NCI-H2029 treated with DMSO at 0.1 percent for 48 hours (cell line): Measurements from ENCODE around the gene ERFL.
A peak's percentile ranks its signal among the peaks of the same experiment; 100 is the strongest.

Experiments used
- DNase-seq: peaks from one replicate; lab custom pipeline; 2025; lab: John Stamatoyannopoulos, UW

ERFL gene

DNA sequence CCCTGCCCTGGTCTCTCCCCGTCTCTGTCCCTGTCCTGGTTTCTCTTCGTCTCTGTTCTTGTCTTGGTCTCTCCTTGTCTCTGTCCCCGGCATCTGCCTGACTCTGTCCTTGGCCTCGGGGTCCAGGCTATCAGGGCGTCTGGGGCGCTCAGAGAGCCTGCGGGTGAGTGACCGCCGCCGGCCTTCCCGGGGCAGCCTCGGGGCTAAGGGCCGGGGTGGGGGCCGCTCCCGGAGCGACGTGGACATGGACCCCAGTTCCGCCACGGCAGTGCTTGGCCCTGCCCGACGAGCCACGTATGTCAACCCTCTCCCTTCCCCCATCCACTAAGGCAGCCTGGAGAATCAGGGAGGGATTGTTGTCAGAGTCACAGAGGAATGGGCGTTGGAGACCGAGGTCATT is 30.4 kb downstream of the ERFL start:
- no peak for DNase-seq

DNA sequence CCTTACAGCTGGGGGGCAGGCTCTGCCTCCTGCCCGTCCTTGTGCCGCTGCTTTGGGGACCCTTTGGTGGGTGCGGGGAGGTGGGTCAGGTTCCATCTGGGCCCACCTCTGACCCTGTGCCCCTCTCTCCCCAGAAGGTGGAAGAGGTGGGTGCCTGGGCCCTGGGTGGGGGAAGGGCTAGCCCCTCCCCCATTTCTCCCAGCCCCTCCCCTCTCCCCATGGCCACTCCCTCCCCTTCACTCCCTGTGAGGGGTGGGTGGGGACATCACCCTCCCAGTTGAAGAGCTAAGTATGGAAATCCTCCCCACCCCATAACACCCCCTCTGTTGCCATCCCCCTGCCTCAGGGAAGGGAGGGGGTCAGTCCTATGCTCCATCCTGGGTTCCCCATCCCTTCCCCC is 31.1 kb downstream of the ERFL start:
- DNase-seq, result no peak

DNA sequence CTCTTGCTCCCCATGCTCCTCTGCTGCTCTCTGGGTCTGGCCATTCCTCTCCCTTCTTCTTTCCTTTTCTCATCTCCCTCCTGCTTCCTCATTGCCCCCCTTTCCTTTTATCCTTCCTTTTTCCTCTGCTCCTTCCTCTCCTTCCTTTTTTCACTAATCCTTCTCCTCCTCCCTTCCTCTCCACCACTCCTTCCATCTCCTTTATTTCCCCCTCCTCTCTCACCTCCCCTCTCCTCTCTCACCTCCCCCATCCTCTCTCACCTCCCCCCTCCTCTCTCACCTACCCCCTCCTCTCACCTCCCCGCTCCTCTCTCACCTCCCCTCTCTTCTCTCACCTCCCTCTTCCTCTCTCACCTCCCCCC is 31.7 kb downstream of the ERFL start:
- no peak for DNase-seq

DNA sequence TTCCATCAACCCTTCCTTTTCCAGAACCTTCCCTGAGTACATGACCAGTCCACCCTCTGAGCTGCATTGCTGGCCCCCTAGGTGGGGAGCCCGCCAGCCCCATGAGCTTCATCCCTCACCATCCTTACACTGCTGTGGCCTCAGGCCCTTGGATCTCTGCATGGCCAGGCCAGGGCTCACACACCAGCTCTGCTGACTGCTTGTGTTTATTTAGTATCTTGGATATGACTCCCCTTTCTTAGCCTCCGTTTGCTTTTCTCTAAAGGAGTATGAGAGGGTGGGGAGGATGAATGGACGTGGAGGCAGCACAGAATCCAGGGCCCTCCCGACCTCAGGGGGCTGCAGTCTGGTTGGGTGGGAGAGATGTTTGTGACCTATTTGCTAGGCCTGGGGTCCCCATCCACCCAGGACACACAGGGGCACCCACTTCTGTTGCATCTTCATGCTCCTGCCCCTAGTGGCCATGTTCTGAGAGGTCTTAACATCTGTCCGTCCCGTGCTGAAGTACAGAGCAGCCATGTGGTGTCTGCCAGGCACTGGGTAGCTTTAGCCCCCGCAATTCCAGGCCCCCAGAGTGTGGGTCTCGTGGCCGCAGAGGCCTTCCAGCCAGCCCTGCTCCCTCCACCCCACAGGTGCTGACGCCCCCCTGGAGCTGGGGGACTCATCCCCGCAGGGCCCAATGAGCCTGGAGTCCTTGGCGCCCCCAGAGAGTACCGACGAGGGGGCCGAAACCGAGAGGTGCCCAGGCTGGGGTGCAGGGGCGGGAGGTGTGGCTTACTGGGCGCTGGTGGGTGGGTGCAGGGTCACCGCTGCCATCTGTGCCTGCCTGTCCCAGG is 32.3 kb downstream of the ERFL start:
- DNase-seq, result no peak

DNA sequence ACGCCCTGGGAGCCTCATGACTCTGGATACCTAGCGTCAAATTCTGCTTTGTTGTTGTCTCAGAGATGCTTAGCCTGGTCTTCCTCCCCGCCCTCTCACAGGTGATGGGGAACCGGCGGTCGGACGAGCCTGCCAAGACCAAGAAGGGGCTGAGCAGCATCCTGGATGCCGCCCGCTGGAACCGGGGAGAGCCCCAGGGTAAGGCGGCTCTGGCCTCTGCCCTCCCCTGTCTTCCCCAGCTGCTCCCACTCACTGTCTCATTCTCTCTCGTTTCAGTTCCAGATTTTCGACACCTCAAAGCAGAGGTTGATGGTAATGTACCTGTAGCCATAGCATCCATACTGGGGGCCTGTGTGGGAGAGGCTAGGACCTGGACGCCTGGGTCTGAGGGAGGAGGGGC is 33.9 kb downstream of the ERFL start:
- no peak for DNase-seq

DNA sequence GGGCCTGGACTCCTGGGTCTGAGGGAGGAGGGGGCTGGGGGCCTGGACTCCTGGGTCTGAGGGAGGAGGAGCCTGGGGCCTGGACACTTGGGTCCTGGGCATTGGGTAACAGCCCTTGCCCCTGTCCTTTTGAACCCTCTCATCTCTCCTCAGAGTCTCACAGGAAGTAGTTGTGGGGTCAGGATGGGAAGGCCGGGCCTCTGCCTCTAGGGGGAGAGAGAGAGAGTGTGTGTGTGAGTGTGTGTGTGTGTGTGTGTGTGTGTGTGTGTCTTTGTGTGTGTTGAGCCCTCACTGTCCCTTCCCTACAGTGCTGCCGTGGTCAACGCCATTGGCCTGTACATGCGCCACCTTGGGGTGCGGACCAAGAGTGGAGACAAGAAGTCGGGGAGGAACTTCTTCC is 34.4 kb downstream of the ERFL start:
- DNase-seq, result no peak

DNA sequence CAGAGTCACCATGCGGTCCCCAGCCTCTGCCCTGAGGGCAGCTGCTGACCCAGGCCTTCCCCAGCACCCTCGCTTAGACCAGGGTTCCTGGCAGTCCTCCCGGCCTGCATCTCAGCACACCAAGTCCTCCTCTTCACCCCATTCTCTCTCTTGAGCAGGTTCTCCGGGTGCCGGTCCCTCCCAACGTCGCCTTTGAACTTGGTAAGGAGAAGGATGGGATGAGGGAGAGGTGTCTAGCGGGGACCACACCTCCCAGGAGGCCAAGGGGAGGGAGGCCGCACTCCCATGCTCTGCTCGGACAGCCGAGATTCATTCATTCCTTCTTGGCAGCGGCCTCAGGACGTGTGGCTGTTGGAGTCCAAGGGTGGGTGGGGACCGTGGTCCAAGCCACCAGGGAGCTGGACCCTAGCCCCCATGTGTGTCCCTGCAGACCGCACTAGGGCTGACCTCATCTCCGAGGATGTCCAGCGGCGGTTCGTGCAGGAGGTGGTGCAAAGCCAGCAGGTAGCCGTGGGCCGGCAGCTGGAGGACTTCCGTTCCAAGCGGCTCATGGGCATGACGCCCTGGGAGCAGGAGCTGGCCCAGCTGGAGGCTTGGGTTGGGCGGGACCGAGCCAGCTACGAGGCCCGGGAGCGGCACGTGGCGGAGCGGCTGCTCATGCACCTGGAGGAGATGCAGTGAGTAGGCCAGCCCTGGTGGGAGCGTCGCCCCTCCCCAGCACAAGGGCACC is 35.9 kb downstream of the ERFL start:
- DNase-seq, result no peak

DNA sequence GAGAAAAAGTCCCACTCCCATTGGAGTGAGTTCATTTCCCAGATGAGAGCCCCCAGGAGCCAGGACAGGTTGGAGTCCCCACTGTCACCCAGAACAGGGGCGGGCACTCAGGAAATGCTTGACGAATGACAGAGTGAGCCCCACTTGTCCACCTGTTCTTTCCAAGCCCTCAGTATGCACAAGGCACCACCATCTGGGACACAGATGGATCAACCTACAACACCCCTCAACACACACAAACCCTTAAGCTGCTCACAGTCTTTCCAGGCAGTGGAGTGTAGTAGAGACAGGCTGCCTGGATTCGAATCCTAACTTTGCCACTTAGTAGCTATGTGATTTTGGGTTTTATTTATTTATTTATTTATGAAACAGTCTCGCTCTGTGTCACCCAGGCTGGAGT is 37.3 kb downstream of the ERFL start:
- DNase-seq, result no peak

DNA sequence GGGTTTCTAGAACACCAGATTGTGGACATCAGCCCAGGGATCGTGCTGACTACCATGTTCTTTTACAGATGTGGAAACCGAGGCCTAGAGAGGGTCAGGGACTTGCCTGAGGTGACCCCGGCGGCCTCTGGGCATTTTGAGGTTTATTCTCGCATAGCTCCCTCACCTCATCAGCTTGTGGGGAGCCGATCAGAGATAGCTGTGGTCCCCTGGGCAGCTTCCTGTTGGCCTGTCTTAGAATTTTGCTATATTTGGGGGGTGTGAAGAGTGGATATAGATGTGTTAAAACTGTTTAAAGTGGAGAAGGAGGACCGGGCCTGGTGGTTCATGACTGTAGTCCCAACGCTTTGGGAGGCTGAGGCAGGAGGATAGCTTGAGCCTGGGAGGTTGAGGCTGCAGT is 38.4 kb downstream of the ERFL start:
- DNase-seq, result no peak

DNA sequence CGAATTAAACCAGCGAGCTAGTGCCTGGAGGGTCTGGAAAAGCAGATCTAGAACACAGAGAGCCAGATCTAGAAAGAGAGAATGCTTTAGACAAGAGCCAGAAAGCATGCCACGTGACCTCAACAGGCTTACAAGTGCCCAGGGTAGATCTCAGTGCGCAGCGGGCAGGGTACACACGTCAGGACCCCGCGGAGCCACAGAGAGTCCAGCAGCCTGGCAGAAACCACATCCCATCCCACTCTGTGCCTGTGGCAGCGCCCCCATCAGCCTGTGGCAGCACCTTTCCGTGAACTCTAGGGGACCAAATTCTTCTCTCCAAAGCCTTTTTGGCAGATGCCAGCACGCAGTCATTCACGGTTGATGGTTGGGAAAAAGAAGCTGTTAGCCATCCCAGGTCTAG is 39.3 kb downstream of the ERFL start:
- DNase-seq, result no peak

DNA sequence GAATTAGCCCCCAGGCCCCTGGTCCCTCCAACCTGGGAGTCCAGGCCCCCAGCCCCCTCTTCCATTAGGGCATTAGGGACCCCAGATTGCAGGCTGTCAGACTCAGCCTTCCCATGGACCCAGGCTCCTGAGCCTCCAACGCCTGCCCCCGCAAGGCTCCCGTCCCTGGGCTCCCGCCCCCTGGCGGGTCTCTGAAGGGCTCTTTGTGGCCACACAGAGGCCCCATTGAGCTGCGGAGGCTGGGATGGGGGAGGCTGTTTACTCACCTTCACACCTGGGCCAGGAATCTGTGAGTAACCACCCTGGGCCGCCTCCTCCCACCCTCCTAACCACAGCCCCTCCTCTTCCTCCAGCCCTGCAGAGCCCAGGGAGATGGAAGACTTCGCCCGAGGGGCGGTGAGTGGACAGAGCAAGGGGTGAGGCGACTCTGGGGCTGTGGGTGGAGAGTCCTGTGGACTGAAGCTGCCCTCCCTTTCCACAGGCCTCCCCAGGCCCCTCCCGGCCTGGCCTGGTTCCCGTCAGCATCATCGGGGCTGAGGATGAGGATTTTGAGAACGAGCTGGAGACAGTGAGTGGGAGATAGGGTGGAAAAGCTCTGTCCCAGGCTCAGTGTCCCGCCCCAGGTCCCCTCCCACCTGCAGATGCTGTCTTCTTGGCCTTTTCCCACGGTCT is 40.4 kb downstream of the ERFL start:
- DNase-seq, result peak; percentile 42

DNA sequence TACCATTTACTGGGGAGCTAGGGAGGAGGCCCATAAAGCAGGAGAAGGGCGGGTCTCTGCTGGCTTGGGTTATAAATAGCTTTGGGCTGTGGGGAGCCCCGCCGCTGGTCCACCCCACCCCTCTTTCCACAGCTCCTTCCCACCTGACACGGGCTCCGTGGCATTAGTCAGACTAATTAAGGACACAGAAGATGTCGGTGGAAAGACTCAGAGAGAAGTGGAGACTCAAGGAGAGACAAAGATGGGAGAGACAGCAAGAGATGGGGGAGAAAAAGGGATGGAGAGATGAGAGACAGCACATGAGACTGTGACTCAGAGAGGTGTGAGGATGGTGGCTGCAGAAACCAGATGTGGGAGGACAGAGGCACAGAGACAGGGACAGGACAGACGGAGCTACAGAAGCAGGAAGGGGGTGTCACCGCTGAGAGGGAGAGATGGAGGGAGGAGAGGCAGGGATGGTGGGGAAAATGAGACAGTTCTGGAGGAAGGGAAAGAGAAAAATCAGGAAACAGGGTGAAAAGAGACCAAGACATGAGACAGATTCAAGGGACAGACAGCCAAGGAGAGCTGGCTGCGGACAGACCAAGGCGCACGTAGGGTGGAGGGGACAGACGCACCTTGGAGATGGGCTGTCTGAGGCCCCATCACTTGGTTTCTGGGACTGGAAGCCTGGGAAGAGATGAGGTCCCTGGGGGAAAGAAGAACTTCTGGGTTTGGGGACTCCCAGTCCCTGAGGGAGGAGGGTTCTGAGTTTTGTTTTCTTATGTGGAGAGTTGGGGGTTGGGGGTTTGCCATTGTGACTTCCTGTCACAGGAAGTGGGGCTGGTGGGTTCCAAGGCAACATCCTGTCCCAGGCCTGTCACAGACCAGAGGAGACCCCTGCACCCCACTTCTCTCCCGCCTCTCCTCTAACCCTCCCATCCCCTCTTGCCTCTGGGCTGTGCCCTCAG is 41.2 kb downstream of the ERFL start:
- DNase-seq, result no peak

DNA sequence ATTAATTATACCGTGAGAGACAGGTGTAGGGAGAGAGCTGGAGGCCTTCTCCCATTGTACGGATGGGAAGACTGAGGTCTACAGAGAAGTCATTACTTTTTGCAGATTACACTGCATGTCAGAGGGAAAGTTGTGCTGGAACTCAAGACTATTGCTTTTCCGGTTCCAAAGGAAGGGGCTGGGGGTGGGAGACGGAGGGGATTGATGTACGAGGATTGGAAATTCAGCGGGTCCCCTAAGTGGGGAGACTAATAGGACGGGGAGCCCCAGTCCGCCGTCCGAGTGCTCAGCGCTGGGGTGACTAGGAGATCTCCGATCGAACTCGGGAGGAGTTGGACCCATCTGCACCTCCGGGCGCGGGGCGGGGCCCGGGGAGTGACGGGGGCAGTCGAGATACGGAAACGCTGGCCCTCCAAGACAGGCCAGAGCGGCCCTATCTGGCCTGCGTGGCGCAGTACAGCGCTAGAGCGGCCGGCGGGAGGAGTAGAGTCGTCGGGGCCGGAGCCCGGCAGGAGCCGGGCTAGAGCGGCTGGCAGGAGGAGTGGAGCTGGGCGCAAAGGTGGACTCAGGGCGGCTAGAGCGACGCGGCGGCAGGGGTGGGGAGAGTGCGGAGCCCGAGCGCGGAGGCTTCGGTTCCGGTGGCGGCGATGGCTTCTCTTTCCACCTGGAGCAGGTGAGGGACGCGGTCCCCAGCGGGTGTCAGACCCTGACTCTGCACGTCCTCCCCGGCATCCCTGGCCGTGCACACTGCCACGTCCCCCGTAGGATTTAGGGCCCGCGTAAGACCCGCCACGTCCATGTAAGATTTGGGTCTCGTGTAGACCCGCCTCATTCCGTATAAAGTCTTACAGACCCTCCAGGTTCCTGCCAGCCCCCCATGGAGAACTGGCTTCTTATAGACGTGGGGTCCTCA is 44.2 kb downstream of the ERFL start:
- peak; percentile 91 for DNase-seq

DNA sequence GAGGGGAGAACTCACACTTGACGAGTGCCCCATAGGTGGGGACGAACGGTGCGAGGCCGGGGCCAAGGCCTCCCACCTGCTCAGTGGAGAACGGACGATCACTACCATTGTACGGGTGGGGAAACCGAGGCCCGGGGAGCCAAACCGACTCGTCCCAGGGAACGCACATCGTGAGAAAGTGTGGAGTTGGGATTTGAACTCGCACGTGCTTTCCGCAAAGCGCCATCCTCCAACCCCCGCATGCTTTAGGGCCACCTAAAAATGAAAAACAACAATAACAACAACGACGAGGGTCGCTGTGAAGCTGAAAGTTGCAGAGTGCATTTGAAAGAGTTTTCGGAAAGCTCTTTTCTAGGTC is 44.8 kb downstream of the ERFL start:
- no peak for DNase-seq

DNA sequence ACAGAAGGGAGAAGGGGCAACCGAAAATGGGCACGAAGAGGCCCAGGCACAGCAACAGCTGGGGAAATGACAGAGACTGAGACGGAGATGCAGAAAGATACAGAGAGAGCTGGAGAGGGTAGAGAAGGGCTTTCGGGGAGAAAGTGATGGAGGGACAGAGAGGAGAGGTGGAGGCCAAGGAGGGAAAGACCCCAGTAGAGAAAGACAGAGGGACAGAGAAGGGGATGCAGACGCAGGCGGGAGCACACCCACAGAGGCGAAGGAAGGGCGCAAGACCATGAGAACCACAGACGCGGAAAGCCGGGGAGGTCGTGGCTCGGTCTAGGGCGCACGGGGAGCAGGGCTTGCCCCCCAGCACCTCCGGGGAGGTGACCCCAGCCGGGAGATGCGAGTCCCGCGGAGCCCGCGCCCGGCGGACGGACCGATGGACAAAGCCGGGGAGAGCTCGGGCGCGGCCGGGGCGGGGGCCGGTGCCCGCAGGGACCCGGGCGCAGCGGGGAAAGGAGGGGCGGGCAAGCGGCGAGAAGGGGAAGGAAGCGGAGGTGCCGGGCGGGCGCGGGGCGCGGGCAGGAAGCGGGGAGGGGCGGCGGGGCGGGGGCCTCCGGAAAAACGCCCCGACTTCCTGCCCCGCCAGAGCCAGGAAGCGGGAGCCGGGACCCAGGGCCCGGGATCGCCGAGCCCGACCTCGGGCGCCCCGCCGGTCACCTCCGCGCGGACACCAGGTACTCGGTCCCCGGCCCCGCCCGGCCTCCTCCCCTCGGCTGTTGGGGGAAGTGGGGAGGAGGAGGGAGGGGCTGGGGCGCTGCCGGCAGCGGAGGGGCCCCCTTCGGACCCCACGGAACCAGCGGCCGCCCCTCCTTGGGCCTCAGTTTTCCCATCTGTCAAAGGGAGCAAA is 45.4 kb downstream of the ERFL start, which contains the start of gene ARHGEF1:
Gene ARHGEF1 (plus strand): TSS at position 617 of the 895 bp plus-strand sequence. CDS start 4,899 bp downstream, outside the sequence.
- no peak for DNase-seq

DNA sequence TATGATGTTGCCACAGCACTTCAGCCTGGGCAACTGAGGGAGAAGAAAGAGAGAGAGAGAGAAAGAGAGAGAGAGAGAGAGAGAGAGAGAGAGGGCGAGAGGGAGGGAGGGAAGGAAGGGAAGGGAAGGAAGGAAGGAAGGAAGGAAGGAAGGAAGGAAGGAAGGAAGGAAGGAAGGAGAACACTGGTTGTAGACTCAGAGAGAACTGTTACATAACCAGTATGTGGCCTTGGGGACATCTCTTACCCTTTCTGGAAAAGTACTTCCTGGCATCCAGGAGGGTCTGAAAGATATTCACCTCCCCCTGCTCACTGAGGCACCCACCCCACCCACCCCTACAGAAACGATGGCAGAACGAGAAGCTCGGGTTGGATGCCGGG is 47.9 kb downstream of the ERFL start:
- DNase-seq, result no peak

DNA sequence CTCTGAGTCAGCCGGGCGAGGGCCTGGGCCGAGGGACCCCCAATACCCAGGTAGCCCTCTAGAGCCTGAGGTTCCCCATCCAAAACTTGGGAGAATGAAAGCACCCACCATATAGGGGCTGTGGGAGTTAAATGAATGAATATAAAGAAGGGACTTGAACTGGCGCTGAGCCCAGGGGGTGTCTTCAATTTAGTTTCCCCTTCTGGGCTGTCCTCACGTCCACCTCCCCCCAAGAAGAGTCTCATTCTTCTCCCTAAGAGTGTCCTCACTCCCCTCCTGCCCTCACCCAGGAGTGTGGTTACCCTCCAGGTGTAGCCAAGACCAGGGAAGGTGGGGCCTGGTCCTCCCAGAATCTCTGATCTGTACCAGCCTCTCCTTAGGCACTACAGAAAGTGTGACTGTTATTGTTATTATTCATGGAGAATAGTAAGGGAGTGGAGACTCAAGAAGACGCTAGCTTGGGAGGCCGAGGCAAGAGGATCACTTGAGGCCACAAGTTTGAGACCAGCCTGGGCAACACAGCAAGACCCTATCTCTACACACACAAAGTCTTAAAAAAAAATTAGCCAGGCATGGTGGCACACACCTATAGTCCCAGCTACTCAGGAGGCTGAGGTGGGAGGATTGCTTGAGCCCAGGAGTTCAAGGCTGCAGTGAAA is 48.5 kb downstream of the ERFL start:
- DNase-seq, result no peak

DNA sequence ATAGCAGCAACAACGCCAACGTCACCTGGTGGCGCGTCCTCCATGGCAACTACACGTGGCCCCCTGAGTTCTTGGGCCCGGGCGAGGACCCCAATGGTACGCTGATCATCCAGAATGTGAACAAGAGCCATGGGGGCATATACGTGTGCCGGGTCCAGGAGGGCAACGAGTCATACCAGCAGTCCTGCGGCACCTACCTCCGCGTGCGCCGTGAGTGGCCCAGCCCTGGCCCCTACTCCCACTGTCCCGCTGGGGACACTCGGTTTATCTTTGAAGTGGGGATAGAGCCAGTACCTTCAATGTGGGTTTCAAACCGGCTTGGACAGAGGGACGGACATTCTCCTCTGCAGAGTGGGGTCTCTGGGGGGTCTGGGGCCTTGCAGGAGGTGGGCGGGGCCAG is 49.2 kb downstream of the ERFL start:
- no peak for DNase-seq
